Neural cell (in vitro differentiated cells): ENCODE results near the gene SLC4A7. TPM values are rescaled to one million over a fixed set of nuclear protein-coding genes. Genes with fewer than 3 reads are reported as not detected.

Source experiments
- H2AFZ ChIP-seq: fragments of 200-600, 300-800 bp; sonication (generic), shearing (Covaris generic); 2 replicates; pipeline ENCODE4 v1.6.0; 2014; ENCODE audit warnings: low read depth, mild to moderate bottlenecking, antibody characterized with exemption, low read length, moderate library complexity
- H3F3A ChIP-seq: fragments of 200-600 bp; shearing (Covaris generic); 2 replicates; pipeline ENCODE4 v1.6.1; 2016; ENCODE audit warnings: mild to moderate bottlenecking, moderate library complexity, mixed read lengths, antibody characterized with exemption, low read length; ENCODE audit not compliant: insufficient read depth, poor library complexity, severe bottlenecking
- H3K27ac ChIP-seq: fragments of 200-600, 300-800 bp; sonication (generic), shearing (Covaris generic); 2 replicates; pipeline ENCODE4 v1.5.1; 2014; ENCODE audit warnings: mild to moderate bottlenecking, low read length, moderate library complexity
- H3K27me3 ChIP-seq: fragments of 300-800, 200-600 bp; sonication (generic), shearing (Covaris generic); 2 replicates; pipeline ENCODE4 v1.6.0; 2014; ENCODE audit warnings: mild to moderate bottlenecking, low read depth, low read length, moderate library complexity; ENCODE audit not compliant: insufficient read depth
- H3K36me3 ChIP-seq: fragments of 300-800, 200-600 bp; sonication (generic), shearing (Covaris generic); 2 replicates; pipeline ENCODE4 v1.5.1; 2014; ENCODE audit warnings: mild to moderate bottlenecking, antibody characterized with exemption, low read length, moderate library complexity; ENCODE audit not compliant: insufficient read depth
- H3K4me2 ChIP-seq: fragments of 300-800, 200-600 bp; sonication (generic), shearing (Covaris generic); 2 replicates; pipeline ENCODE4 v1.6.0; 2014; ENCODE audit warnings: mild to moderate bottlenecking, low read length
- H3K4me3 ChIP-seq: fragments of 300-800, 200-600 bp; sonication (generic), shearing (Covaris generic); 2 replicates; pipeline ENCODE4 v1.5.1; 2014; ENCODE audit warnings: mild to moderate bottlenecking, low read length, moderate library complexity
- H3K79me2 ChIP-seq: fragments of 200-600 bp; shearing (Covaris generic); replicated peaks from 2 replicates; pipeline ENCODE4 v1.6.0; 2014; ENCODE audit warnings: mild to moderate bottlenecking, low read length, moderate library complexity; ENCODE audit not compliant: insufficient read depth
- H3K9ac ChIP-seq: fragments of 300-800, 200-600 bp; sonication (generic), shearing (Covaris generic); 2 replicates; pipeline ENCODE4 v1.6.1; 2016; ENCODE audit warnings: mild to moderate bottlenecking, low read length, mixed read lengths
- H3K9me2 ChIP-seq: fragments of 200-600 bp; shearing (Covaris generic); 2 replicates; pipeline ENCODE4 v1.6.1; 2016; ENCODE audit warnings: mild to moderate bottlenecking, low read length, mixed read lengths; ENCODE audit not compliant: insufficient read depth
- H3K9me3 ChIP-seq: fragments of 200-600, 300-800 bp; sonication (generic), shearing (Covaris generic); 2 replicates; pipeline ENCODE4 v1.6.1; 2016; ENCODE audit warnings: mild to moderate bottlenecking, mixed run types, low read length, moderate library complexity, mixed read lengths
- H4K20me1 ChIP-seq: fragments of 200-600 bp; shearing (Covaris generic); 2 replicates; pipeline ENCODE4 v1.6.1; 2016; ENCODE audit warnings: mild to moderate bottlenecking, mixed run types; ENCODE audit not compliant: insufficient read depth
- CTCF ChIP-seq: fragments of 450-650 bp; IDR thresholded peaks from 2 replicates; pipeline ENCODE4 v1.5.1; 2014; ENCODE audit warnings: antibody characterized with exemption, mild to moderate bottlenecking, moderate library complexity; ENCODE audit not compliant: poor library complexity, severe bottlenecking
- EP300 ChIP-seq: fragments of 450-650 bp; conservative IDR thresholded peaks from 2 replicates; pipeline ENCODE4 v1.6.1; 2014; ENCODE audit warnings: antibody characterized with exemption, mild to moderate bottlenecking, moderate library complexity; ENCODE audit not compliant: poor library complexity, severe bottlenecking
- EZH2 ChIP-seq: fragments of 200-600, 300-800 bp; shearing (Covaris generic), sonication (generic); IDR thresholded peaks from 2 replicates; pipeline ENCODE4 v1.6.1; 2014; ENCODE audit warnings: antibody characterized with exemption, low read length, borderline replicate concordance, mild to moderate bottlenecking; ENCODE audit not compliant: insufficient read depth, poor library complexity, severe bottlenecking
- MXI1 ChIP-seq: fragments of 450-650 bp; conservative IDR thresholded peaks from 2 replicates; pipeline ENCODE4 v1.6.1; 2014; ENCODE audit warnings: antibody characterized with exemption, mild to moderate bottlenecking; ENCODE audit not compliant: poor library complexity, severe bottlenecking
- POLR2AphosphoS5 ChIP-seq: IDR thresholded peaks from 2 replicates; pipeline ENCODE4 v1.6.1; 2012
- RAD21 ChIP-seq: fragments of 450-650 bp; conservative IDR thresholded peaks from 2 replicates; pipeline ENCODE4 v1.6.1; 2014; ENCODE audit warnings: antibody characterized with exemption, mild to moderate bottlenecking, moderate library complexity
- REST ChIP-seq: IDR thresholded peaks from 2 replicates; pipeline ENCODE4 v1.6.1; 2012; ENCODE audit warnings: borderline replicate concordance
- SMC3 ChIP-seq: fragments of 450-650 bp; conservative IDR thresholded peaks from 2 replicates; pipeline ENCODE4 v1.6.1; 2014; ENCODE audit warnings: antibody characterized with exemption, mild to moderate bottlenecking, moderate library complexity; ENCODE audit not compliant: poor library complexity
- TAF1 ChIP-seq: IDR thresholded peaks from 2 replicates; pipeline ENCODE4 v1.6.1; 2012; ENCODE audit warnings: low read depth
- polyA plus RNA-seq: library from polyadenylated mRNA; depleted of rRNA; stranded (reverse); fragments of >200 nt; gene quantifications from 2 replicates; pipeline ENCODE4 v1.2.3, GENCODE V29; 2014

SLC4A7 gene
- polyA plus RNA-seq, 1 donor from 2014 or later, result 96.9 TPM

GRCh38 chr3:27511724-27512422 is 27.7 kb upstream of the SLC4A7 start:
- H2AFZ ChIP-seq, result no peak overlapping the region

DNA sequence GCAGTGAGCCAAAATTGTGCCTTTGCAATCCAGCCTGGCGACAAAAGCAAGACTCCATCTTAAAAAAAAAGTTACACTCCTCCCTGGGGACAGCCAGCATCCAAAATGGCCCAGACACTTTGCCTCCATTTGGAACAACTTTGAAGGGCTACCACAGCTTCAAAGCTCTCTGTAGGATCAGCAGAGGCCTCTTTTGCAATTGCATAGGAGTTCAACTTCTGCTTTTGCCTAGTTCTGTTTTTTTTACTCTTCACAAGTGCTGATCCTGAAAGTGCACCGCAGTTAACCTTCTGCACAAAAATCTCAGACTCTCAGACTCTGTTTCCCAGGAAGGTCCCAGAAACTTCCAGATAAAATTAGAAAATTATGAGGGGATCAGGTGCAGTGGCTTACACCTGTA is 25.2 kb upstream of the SLC4A7 start:
- H3K79me2 ChIP-seq, result no peaks in the 10 kb centered on the region
- H3K27me3 ChIP-seq, result no peaks in the 10 kb centered on the region
- TF ChIP-seq REST (no peak), POLR2AphosphoS5 (no peak), EP300 (no peak), TAF1 (no peak), CTCF (no peak)
- no peaks in the 10 kb centered on the region for H3K9me3 ChIP-seq
- no peaks in the 10 kb centered on the region for H4K20me1 ChIP-seq
- no peaks in the 10 kb centered on the region for H3K36me3 ChIP-seq
- H3K4me3 ChIP-seq, result no peak overlapping the region
- H2AFZ ChIP-seq, result no peak overlapping the region
- H3K9me2 ChIP-seq, result no peaks in the 10 kb centered on the region
- no peak overlapping the region for H3K9ac ChIP-seq
- H3K4me2 ChIP-seq, result no peak overlapping the region
- no peak overlapping the region for H3K27ac ChIP-seq
- H3F3A ChIP-seq, result no peaks in the 10 kb centered on the region

More at GRCh38 chr3:27511724-27512422, 27.7 kb upstream of the SLC4A7 start:
- Histone ChIP-seq H3K79me2 (no peaks in the 10 kb centered on the region), H3K36me3 (no peaks in the 10 kb centered on the region), H3K9me3 (no peaks in the 10 kb centered on the region), H3K9ac (no peak overlapping the region), H3F3A (no peaks in the 10 kb centered on the region), H3K9me2 (no peaks in the 10 kb centered on the region), H3K27ac (no peak overlapping the region), H3K27me3 (no peaks in the 10 kb centered on the region), H3K4me3 (no peak overlapping the region), H3K4me2 (no peak overlapping the region), H4K20me1 (no peaks in the 10 kb centered on the region)
- no peak for TF ChIP-seq SMC3
- no peak for TF ChIP-seq POLR2AphosphoS5
- no peak for TF ChIP-seq EZH2

GRCh38 chr3:27508424-27508823 is 24.2 kb upstream of the SLC4A7 start:
- no peak overlapping the region for H3K4me3 ChIP-seq
- no peaks in the 10 kb centered on the region for H3K9me3 ChIP-seq
- no peaks in the 10 kb centered on the region for H3K9me2 ChIP-seq
- no peaks in the 10 kb centered on the region for H3K36me3 ChIP-seq
- H3K27ac ChIP-seq, result no peak overlapping the region
- no peak overlapping the region for H3K9ac ChIP-seq
- no peaks in the 10 kb centered on the region for H3K79me2 ChIP-seq
- no peaks in the 10 kb centered on the region for H3K27me3 ChIP-seq
- TF ChIP-seq REST (no peak), EZH2 (no peak), RAD21 (no peak), CTCF (no peak), TAF1 (no peak), MXI1 (no peak), SMC3 (no peak), POLR2AphosphoS5 (no peak), EP300 (no peak)
- no peaks in the 10 kb centered on the region for H4K20me1 ChIP-seq
- H3K4me2 ChIP-seq, result no peak overlapping the region
- H3F3A ChIP-seq, result no peaks in the 10 kb centered on the region
- H2AFZ ChIP-seq, result no peak overlapping the region
